ENCODE results near the gene SYCP2L.

- no peak for TF ChIP-seq GABPA (IDR thresholded peaks at IDR 0.05; ENCODE audit: low read depth)
- TF ChIP-seq NRF1 (IDR thresholded peaks at IDR 0.05; ENCODE audit: low read depth, low read length), result no peak
- TF ChIP-seq REST (IDR thresholded peaks at IDR 0.05; ENCODE audit: low read depth, low read length), result no peak
- no peak for TF ChIP-seq JUND (IDR thresholded peaks at IDR 0.05)
- TF ChIP-seq CTCF (IDR thresholded peaks at IDR 0.05), result no peak
- TF ChIP-seq FOXM1 (IDR thresholded peaks at IDR 0.05; ENCODE audit: low read depth), result no peak
- no peak for TF ChIP-seq USF1 (IDR thresholded peaks at IDR 0.05; ENCODE audit: borderline replicate concordance, low read depth)
- TF ChIP-seq POLR2AphosphoS5 (IDR thresholded peaks at IDR 0.05; ENCODE audit: low read depth, low read length), result no peak
- no peak for TF ChIP-seq EP300 (IDR thresholded peaks at IDR 0.05; ENCODE audit: borderline replicate concordance in 1 of 2, low read depth in 1 of 2, low read length in 1 of 2)
- TF ChIP-seq NFIC (IDR thresholded peaks at IDR 0.05; ENCODE audit: borderline replicate concordance), result no peak
- TF ChIP-seq RAD21 (IDR thresholded peaks at IDR 0.05; ENCODE audit: low read length), result no peak
- no peak for TF ChIP-seq TAF1 (IDR thresholded peaks at IDR 0.05; ENCODE audit: borderline replicate concordance, low read depth, low read length)
Measured at GRCh38 chr6:10970731-10971130, 83.9 kb downstream of the SYCP2L start.

Data from SK-N-SH (cell line).